ENCODE results near the gene GABARAPL2.

DNA sequence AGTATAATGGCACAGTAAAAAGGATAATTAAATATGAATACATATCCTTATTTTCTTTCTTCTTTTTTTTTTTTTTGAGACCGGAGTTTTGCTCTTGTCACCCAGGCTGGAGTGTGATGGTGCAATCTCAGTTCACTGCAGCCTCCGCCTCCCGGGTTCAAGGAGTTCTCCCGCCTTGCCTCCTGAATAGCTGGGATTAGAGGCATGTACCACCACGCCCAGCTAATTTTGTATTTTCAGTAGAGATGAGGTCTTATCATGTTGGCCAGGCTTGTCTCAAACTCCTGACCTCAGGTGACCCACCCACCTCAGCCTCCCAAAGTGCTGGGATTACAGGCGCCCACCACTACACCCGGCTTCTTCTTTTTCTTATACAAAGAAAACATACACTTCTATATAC, 12.0 kb downstream of the GABARAPL2 start:
- TF ChIP-seq EZH2 (IDR thresholded peaks at IDR 0.05; ENCODE audit: borderline replicate concordance) (no peak), EZH2phosphoT487 (IDR thresholded peaks at IDR 0.05; ENCODE audit: low read depth, severe bottlenecking, unreplicated experiment) (no peak)
- TF ChIP-seq, protein P1, sequence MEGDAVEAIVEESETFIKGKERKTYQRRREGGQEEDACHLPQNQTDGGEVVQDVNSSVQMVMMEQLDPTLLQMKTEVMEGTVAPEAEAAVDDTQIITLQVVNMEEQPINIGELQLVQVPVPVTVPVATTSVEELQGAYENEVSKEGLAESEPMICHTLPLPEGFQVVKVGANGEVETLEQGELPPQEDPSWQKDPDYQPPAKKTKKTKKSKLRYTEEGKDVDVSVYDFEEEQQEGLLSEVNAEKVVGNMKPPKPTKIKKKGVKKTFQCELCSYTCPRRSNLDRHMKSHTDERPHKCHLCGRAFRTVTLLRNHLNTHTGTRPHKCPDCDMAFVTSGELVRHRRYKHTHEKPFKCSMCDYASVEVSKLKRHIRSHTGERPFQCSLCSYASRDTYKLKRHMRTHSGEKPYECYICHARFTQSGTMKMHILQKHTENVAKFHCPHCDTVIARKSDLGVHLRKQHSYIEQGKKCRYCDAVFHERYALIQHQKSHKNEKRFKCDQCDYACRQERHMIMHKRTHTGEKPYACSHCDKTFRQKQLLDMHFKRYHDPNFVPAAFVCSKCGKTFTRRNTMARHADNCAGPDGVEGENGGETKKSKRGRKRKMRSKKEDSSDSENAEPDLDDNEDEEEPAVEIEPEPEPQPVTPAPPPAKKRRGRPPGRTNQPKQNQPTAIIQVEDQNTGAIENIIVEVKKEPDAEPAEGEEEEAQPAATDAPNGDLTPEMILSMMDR (IDR thresholded peaks at IDR 0.05; ENCODE audit: poor library complexity): no peak
